ENCODE measurements around the gene ERC2. TPM values are rescaled to one million over a fixed set of nuclear protein-coding genes. Genes with fewer than 3 reads are reported as not detected.

ERC2 gene
- polyA plus RNA-seq, 2 of the 4 experiments (the other 2 are of a cell fraction): 0.16 TPM; not detected in 1

GRCh38 chr3:56363720-56364119 lies 104.5 kb downstream of the ERC2 start:
- ChIA-PET CTCF (no interaction called here), POLR2A (no interaction called here)
- 0% methylated on average over 1 of the region's 1 CpG for WGBS (ENCODE audit: missing lambda C conversion rate)
- Histone ChIP-seq H3K4me3 (no peak overlapping the region), H3K4me1 (no peaks in the 10 kb centered on the region), H3K4me2 (no peak overlapping the region), H3K27ac (no peak overlapping the region), H3K9me3 (no peaks in the 10 kb centered on the region)
- TF ChIP-seq HMGXB4 (CRISPR knock-in tag; IDR thresholded peaks at IDR 0.05; ENCODE audit: borderline replicate concordance) (no peak), HOXA7 (CRISPR knock-in tag; IDR thresholded peaks at IDR 0.05) (no peak), ELK1 (IDR thresholded peaks at IDR 0.05; ENCODE audit: low read depth, low read length) (no peak), RFX5 (IDR thresholded peaks at IDR 0.05) (no peak), TFCP2L1 (CRISPR knock-in tag; IDR thresholded peaks at IDR 0.05) (no peak), HEYL (CRISPR knock-in tag; IDR thresholded peaks at IDR 0.05) (no peak), JUN (IDR thresholded peaks at IDR 0.05) (no peak), POLR2AphosphoS2 (conservative IDR thresholded peaks at IDR 0.05; ENCODE audit: low read length) (no peak), FOSL2 (IDR thresholded peaks at IDR 0.05) (no peak), FOSL2 (CRISPR knock-in tag; IDR thresholded peaks at IDR 0.05) (no peak), EHF (CRISPR knock-in tag; IDR thresholded peaks at IDR 0.05) (no peak), ZFP36 (IDR thresholded peaks at IDR 0.05; ENCODE audit: borderline replicate concordance, partially characterized antibody) (no peak), RARB (CRISPR knock-in tag; IDR thresholded peaks at IDR 0.05) (no peak), NPAS2 (CRISPR knock-in tag; IDR thresholded peaks at IDR 0.05; ENCODE audit: borderline replicate concordance) (no peak), EHMT2 (IDR thresholded peaks at IDR 0.05; ENCODE audit: low read depth) (no peak), ZC3H11A (IDR thresholded peaks at IDR 0.05) (no peak), EP300 (IDR thresholded peaks at IDR 0.05) (no peak), MAX (IDR thresholded peaks at IDR 0.05) (no peak), POLR2A (IDR thresholded peaks at IDR 0.05; ENCODE audit: low read length) (no peak), REST (IDR thresholded peaks at IDR 0.05) (no peak)
- ATAC-seq (no peak), DNase-seq (ENCODE audit: low read depth in 1 of 2, low spot score in 1 of 2) (no peak), FAIRE-seq (no peak)

GRCh38 chr3:56361731-56362130 lies 106.5 kb downstream of the ERC2 start:
- Histone ChIP-seq H3K4me2 (no peak overlapping the region), H3K27ac (no peak overlapping the region), H3K9me3 (no peaks in the 10 kb centered on the region), H3K4me3 (no peak overlapping the region), H3K4me1 (no peaks in the 10 kb centered on the region)
- ChIA-PET CTCF (no interaction called here), POLR2A (no interaction called here)
- no peak for DNase-seq (ENCODE audit: low read depth in 1 of 2, low spot score in 1 of 2)
- ATAC-seq: no peak
- no peak for FAIRE-seq
- 27% methylated on average over 2 of the region's 2 CpGs for WGBS (ENCODE audit: missing lambda C conversion rate)
- TF ChIP-seq MAZ (IDR thresholded peaks at IDR 0.05; ENCODE audit: borderline replicate concordance, low read depth, low read length): no peak
- TF ChIP-seq RARB (CRISPR knock-in tag; IDR thresholded peaks at IDR 0.05): no peak
- TF ChIP-seq BCL3 (IDR thresholded peaks at IDR 0.05): no peak
- no peak for TF ChIP-seq JUN (IDR thresholded peaks at IDR 0.05)
- TF ChIP-seq PHF8 (IDR thresholded peaks at IDR 0.05; ENCODE audit: borderline replicate concordance, low read depth): no peak
- no peak for TF ChIP-seq CTCF (IDR thresholded peaks at IDR 0.05)
- no peak for TF ChIP-seq SREBF2 (IDR thresholded peaks at IDR 0.05)
- no peak for TF ChIP-seq FOSL2 (IDR thresholded peaks at IDR 0.05)
- no peak for TF ChIP-seq FOSL2 (CRISPR knock-in tag; IDR thresholded peaks at IDR 0.05)
- TF ChIP-seq REST (IDR thresholded peaks at IDR 0.05): no peak
